Measurements from ENCODE around the gene MPP2. TPM values are rescaled to one million over a fixed set of nuclear protein-coding genes. Genes with fewer than 3 reads are reported as not detected.
A peak's percentile ranks its signal among the peaks of the same experiment; 100 is the strongest.

Gene MPP2
- total and polyA plus RNA-seq, 2 of the 13 experiments (the other 11 are each of a cell fraction or from before 2014, with no cell fraction given), result 0.20 to 1.7 TPM

- TF ChIP-seq ZNF318 (CRISPR knock-in tag; IDR thresholded peaks at IDR 0.05) (0 out of 2 replicates have a peak, but pooled peaks have one; percentile 29), SP1 (IDR thresholded peaks at IDR 0.05) (no peak), SP1 (CRISPR knock-in tag; IDR thresholded peaks at IDR 0.05) (peak; percentile 66; the same call in 1 of the 2 replicates), ZNF260 (CRISPR knock-in tag; IDR thresholded peaks at IDR 0.05; ENCODE audit: borderline replicate concordance, low read depth) (no peak), ZNF547 (CRISPR knock-in tag; IDR thresholded peaks at IDR 0.05) (no peak), IRX3 (CRISPR knock-in tag; IDR thresholded peaks at IDR 0.05; ENCODE audit: borderline replicate concordance, low read depth) (no peak), ZNF430 (CRISPR knock-in tag; IDR thresholded peaks at IDR 0.05) (0 out of 2 replicates have a peak, but pooled peaks have one; percentile 17), CEBPZ (IDR thresholded peaks at IDR 0.05; ENCODE audit: low read length) (no peak), HNF4G (IDR thresholded peaks at IDR 0.05; ENCODE audit: borderline replicate concordance, low read depth, low read length) (no peak), HNF4G (CRISPR knock-in tag; IDR thresholded peaks at IDR 0.05; ENCODE audit: borderline replicate concordance, low read depth) (no peak), NCOA2 (CRISPR knock-in tag; IDR thresholded peaks at IDR 0.05) (no peak), ZNF788 (CRISPR knock-in tag; IDR thresholded peaks at IDR 0.05; ENCODE audit: borderline replicate concordance) (no peak), ZNF766 (CRISPR knock-in tag; IDR thresholded peaks at IDR 0.05; ENCODE audit: borderline replicate concordance) (peak; percentile 88), NFKB2 (CRISPR knock-in tag; IDR thresholded peaks at IDR 0.05; ENCODE audit: borderline replicate concordance) (0 out of 2 replicates have a peak, but pooled peaks have one; percentile 31), ZMAT3 (CRISPR knock-in tag; conservative IDR thresholded peaks at IDR 0.05) (no peak), NR2F6 (IDR thresholded peaks at IDR 0.05) (peak; percentile 17; the same call in 1 of the 2 replicates), NR2F6 (CRISPR knock-in tag; IDR thresholded peaks at IDR 0.05) (no peak), SRF (IDR thresholded peaks at IDR 0.05; ENCODE audit: low read depth, low read length) (no peak)
Observed at GRCh38 chr17:43905985-43906852, 1.1 kb downstream of the MPP2 start (continued).

Data from HepG2 (cell line).